Fibroblast of villous mesenchyme (primary cell): Measurements from ENCODE around the gene PARD3. TPM values are rescaled to one million over a fixed set of nuclear protein-coding genes. Genes with fewer than 3 reads are reported as not detected.

Experiments
- DNase-seq: peaks from one replicate; pipeline ENCODE4 v3.0.0-alpha.2; 2010; ENCODE audit warnings: low read depth
- H3K4me3 ChIP-seq: 2 replicates; pipeline ENCODE4 v1.5.1; 2011; ENCODE audit warnings: low read depth, mild to moderate bottlenecking, low read length
- total RNA-seq: library from RNA; depleted of rRNA; stranded (reverse); fragments of >200 nt; gene quantifications from 2 replicates; pipeline ENCODE4 v1.2.3, GENCODE V29; 2012
- TF ChIP-seq, protein P1 (sequence below): IDR thresholded peaks from 2 replicates; pipeline ENCODE4 v1.5.1; 2012; ENCODE audit warnings: low read depth, mild to moderate bottlenecking, low read length; ENCODE audit not compliant: insufficient read depth

PARD3 gene
- total RNA-seq, 1 donor = 44.0 TPM

DNA sequence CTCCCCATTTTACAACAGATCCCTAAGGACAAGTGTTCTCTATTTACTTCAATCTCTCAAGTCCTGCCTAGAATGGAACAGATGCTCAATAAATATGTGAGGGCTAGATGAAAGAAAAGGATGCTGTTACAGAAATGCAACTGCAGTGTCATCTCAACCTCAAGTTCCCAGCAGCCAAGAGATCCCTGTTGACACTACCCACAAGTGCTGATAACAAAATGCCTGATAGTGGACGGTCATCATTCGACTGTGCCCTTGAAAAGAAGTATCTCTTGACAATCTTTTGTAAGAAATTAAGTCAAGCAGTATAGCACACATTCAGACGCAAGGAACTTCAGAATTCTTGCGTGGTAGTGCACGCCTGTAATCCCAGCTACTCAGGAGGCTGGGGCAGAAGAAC is 133.2 kb downstream of the PARD3 start:
- no peak overlapping the region for H3K4me3 ChIP-seq
- TF ChIP-seq, protein P1, sequence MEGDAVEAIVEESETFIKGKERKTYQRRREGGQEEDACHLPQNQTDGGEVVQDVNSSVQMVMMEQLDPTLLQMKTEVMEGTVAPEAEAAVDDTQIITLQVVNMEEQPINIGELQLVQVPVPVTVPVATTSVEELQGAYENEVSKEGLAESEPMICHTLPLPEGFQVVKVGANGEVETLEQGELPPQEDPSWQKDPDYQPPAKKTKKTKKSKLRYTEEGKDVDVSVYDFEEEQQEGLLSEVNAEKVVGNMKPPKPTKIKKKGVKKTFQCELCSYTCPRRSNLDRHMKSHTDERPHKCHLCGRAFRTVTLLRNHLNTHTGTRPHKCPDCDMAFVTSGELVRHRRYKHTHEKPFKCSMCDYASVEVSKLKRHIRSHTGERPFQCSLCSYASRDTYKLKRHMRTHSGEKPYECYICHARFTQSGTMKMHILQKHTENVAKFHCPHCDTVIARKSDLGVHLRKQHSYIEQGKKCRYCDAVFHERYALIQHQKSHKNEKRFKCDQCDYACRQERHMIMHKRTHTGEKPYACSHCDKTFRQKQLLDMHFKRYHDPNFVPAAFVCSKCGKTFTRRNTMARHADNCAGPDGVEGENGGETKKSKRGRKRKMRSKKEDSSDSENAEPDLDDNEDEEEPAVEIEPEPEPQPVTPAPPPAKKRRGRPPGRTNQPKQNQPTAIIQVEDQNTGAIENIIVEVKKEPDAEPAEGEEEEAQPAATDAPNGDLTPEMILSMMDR = no peak
- DNase-seq = no peak

DNA sequence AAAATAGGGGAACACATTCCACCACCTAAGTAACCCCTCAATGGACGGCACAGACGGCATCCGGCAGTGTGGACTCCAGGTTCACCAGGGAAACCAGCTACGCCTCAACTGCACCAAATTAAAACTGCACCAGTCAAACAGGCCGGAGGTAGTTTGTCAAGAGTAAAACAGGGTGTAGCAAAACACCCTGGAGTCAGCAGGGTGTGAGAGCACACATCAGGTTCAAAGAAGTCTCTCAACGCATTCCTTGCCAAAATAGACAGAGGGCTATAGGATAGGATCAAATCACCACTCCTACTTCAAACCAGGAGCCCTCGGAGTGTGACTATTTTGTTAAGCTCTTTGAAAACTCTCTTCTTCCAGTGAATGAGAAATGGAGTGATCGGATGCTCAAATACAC is 135.9 kb downstream of the PARD3 start:
- no peak for DNase-seq
- TF ChIP-seq, protein P1 = no peak
- no peak overlapping the region for H3K4me3 ChIP-seq

DNA sequence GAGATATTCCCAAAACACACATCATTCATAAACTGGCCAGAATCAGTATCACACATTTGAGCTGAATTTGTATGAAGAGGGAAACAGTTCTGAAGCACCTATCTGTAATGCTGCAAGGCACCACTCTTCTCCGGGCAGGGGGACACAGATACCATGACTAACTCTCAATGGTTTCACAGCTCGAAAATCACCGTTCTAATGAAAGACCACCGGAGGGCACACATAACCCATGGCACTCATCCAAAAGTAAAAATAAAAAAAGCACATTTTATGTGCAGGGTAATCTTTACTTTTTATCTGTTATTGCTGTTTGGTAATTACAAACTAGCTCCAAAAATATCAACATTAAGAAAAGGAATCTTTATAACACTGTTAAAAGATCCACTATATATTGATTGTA is 137.5 kb downstream of the PARD3 start:
- DNase-seq = no peak
- no peak overlapping the region for H3K4me3 ChIP-seq
- TF ChIP-seq, protein P1 = no peak

DNA sequence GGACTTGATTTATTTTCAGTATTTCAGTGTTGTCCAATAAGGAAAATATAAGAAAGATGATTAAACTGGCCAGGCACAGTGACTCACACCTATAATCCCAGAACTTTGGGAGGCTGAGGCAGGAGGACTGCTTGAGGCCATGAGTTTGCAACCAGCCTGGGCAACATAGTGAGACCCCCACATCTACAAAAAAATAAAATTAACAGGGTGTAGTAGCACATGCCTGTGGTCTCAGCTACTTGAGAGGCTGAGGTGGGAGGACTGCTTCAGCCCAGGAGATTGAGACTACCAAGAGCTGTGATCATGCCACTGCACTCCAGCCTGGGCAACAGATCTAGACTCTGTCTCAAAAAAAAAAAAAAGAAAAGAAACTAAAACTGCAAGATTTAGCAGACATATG is 138.0 kb downstream of the PARD3 start:
- no peak overlapping the region for H3K4me3 ChIP-seq
- TF ChIP-seq, protein P1 = no peak
- DNase-seq = no peak

DNA sequence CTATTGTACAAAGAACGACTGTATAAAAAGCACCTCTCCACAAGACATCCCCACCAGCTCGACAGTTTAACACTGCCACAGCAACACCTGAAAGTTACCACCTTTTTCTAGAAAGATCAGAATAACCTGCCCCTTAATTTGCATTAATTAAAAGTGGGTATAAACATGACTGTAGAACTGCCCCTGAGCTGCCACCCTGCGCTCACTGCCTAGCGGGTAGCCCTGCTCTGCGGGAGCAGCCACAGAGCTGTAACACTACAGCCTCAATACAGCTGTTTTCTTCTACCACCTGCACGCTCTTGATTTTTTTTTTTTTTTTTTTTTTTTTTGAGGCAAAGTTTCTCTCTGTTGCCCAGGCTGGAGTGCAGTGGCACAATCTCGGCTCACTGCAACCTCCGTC is 140.9 kb downstream of the PARD3 start:
- TF ChIP-seq, protein P1 = no peak
- no peak for DNase-seq

DNA sequence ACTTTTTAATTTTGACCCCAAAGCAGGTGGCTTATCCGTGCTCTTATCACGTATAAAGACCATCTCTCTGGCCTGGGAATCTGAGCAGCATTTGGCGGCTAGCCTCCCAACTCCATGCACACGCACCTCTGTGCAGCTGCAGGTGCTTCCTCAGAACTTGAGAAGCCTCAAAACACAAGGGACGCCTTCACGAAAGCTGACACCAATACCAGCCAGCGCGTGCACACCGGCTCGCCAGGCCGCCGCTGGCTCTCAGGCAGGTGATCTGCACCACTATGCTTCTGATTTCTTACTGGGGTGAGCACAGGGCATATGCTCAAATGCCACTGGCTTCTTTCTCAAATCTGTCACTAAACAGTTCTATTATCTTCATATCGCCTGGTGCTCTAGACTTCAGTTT is 145.0 kb downstream of the PARD3 start:
- DNase-seq = no peak
- TF ChIP-seq, protein P1 = no peak
- no peak overlapping the region for H3K4me3 ChIP-seq

More for the DNA sequence above, 140.9 kb downstream of the PARD3 start:
- H3K4me3 ChIP-seq = no peak overlapping the region

DNA sequence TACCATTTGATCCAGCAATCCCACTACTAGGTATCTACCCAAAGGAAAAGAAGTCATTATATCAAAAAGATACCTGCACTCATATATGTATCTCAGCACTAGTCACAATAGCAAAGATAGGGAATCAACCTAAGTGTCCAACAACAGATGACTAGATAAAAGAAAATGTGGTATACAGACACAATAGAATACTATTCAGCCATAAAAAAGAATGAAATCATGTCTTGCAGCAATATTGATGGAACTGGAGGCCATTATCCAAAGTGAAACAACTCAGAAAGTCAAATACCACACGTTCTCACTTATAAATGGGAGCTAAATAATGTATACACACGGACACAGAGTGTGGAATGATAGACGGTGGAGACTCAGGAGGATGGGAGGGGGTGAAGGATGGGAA is 146.0 kb downstream of the PARD3 start:
- no peak for DNase-seq
- TF ChIP-seq, protein P1 = no peak
- no peak overlapping the region for H3K4me3 ChIP-seq
